ENCODE data around the gene MST1.

DNA sequence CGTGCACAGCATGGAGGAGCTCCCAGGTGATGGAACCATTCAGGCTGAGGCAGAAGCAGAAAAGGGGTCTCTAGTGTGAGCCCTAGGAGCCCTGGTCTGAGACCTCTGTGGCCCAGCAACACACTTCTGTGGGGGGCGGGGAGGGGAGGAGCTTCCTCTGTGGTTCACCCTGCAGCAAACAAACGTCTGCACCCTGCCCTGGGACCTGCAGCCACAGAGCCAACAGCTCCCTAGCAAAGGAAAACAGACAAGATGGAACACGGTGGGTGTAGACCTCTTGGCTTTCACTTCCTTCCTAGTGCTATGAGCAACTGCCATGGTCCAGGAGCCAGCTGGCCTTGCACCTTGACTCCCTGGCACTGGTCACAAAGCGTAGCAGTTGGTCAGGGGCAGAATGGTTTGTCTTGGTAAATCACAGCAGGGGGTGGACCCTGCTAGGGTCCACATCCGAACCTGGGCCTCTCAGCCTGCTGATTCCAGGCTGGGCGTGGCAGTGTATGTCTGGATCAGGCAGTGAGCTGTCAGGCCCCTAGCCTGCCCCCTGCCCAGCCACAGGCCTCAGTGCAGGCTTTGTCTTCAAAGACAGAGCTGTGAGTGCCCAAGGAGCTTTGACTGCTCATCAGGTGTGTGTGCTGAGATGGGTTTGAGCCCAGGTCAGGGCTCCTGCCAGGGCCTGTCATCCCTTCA, 23.5 kb upstream of the MST1 start:
- no peak for TF ChIP-seq CTCF (IDR thresholded peaks at IDR 0.05; ENCODE audit: poor library complexity)
- TF ChIP-seq EZH2 (IDR thresholded peaks at IDR 0.05; ENCODE audit: borderline replicate concordance): no peak
